Measurements from ENCODE around the gene KHDRBS2.

The KHDRBS2 gene

GRCh38 chr6:62146954-62147853, 138.8 kb downstream of the KHDRBS2 start:
- H3K27ac ChIP-seq = no peak overlapping the region
- TF ChIP-seq CTCF (conservative IDR thresholded peaks at IDR 0.05) = no peak

- no peak overlapping the region for H3K27ac ChIP-seq
- TF ChIP-seq CTCF (conservative IDR thresholded peaks at IDR 0.05) = no peak
These were observed 156.9 kb downstream of the KHDRBS2 start for GRCh38 chr6:62129127-62129526.

GRCh38 chr6:62119401-62119800, 166.6 kb downstream of the KHDRBS2 start:
- no peak for TF ChIP-seq CTCF (conservative IDR thresholded peaks at IDR 0.05)
- no peak overlapping the region for H3K27ac ChIP-seq

GRCh38 chr6:62103186-62103859, 182.7 kb downstream of the KHDRBS2 start:
- no peak overlapping the region for H3K27ac ChIP-seq
- TF ChIP-seq CTCF (conservative IDR thresholded peaks at IDR 0.05) = no peak

- no peak for TF ChIP-seq CTCF (conservative IDR thresholded peaks at IDR 0.05)
- no peak overlapping the region for H3K27ac ChIP-seq
These were observed 183.6 kb downstream of the KHDRBS2 start for GRCh38 chr6:62102387-62102786.

- no peak for TF ChIP-seq CTCF (conservative IDR thresholded peaks at IDR 0.05)
- no peak overlapping the region for H3K27ac ChIP-seq
These were observed 195.4 kb downstream of the KHDRBS2 start for GRCh38 chr6:62090442-62091229.

- TF ChIP-seq CTCF (conservative IDR thresholded peaks at IDR 0.05) = no peak
- no peak overlapping the region for H3K27ac ChIP-seq
These were observed 196.2 kb downstream of the KHDRBS2 start for GRCh38 chr6:62089781-62090180.

Measured in VCaP (cell line).